T47D (cell line): ENCODE data around the gene MRTFB.

Experiments
- DNase-seq, 2 experiments: peaks; one replicate each; pipeline versions ENCODE4 v3.0.0 to v3.0.0-alpha.2; 2011 to 2012; ENCODE audit warnings: low read depth in 1 of 2, low spot score in 1 of 2
- JUND ChIP-seq: IDR thresholded peaks from 2 replicates; pipeline ENCODE4 v1.6.1; 2012; ENCODE audit warnings: low read depth
- in situ Hi-C: cut with HindIII; loops from 2 replicates; pipeline ENCODE4 v1.10.0; 2016; ENCODE audit warnings: low sequenced_read_pairs, low pct_unique_long_range_greater_than_20kb

Gene MRTFB

GRCh38 chr16:14187517-14188338 lies 116.6 kb downstream of the MRTFB start:
- in situ Hi-C loops, result no loop called here
- DNase-seq, result no peak
- no peak for TF ChIP-seq JUND

- no peak for DNase-seq
- no peak for TF ChIP-seq JUND
- in situ Hi-C loops, result no loop called here
These were observed 122.3 kb downstream of the MRTFB start for GRCh38 chr16:14193316-14193871.

- in situ Hi-C loops, result no loop called here
- DNase-seq, result no peak
- TF ChIP-seq JUND, result no peak
These were observed 123.6 kb downstream of the MRTFB start for GRCh38 chr16:14194721-14195120.

- TF ChIP-seq JUND, result no peak
- in situ Hi-C loops, result no loop called here
- no peak for DNase-seq
These were observed 124.9 kb downstream of the MRTFB start for GRCh38 chr16:14196011-14196410.

GRCh38 chr16:14196539-14196938 lies 125.4 kb downstream of the MRTFB start:
- no peak for TF ChIP-seq JUND
- in situ Hi-C loops, result no loop called here
- DNase-seq, result no peak

- in situ Hi-C loops, result no loop called here
- DNase-seq, result no peak
- no peak for TF ChIP-seq JUND
These were observed 126.9 kb downstream of the MRTFB start for GRCh38 chr16:14198012-14198411.

- no peak for TF ChIP-seq JUND
- in situ Hi-C loops, result no loop called here
- no peak for DNase-seq
These were observed 127.5 kb downstream of the MRTFB start for GRCh38 chr16:14198572-14198971.

GRCh38 chr16:14199199-14199598 lies 128.1 kb downstream of the MRTFB start:
- no peak for TF ChIP-seq JUND
- in situ Hi-C loops, result no loop called here
- DNase-seq, result no peak

- no peak for DNase-seq
- no peak for TF ChIP-seq JUND
- in situ Hi-C loops, result no loop called here
These were observed 128.5 kb downstream of the MRTFB start for GRCh38 chr16:14199624-14200023.

GRCh38 chr16:14202095-14202494 lies 131.0 kb downstream of the MRTFB start:
- in situ Hi-C loops, result no loop called here
- DNase-seq, result no peak
- TF ChIP-seq JUND, result no peak

GRCh38 chr16:14202697-14203096 lies 131.6 kb downstream of the MRTFB start:
- in situ Hi-C loops, result no loop called here
- DNase-seq, result peak; percentile 12 to 71
- TF ChIP-seq JUND, result no peak

GRCh38 chr16:14203166-14203565 lies 132.0 kb downstream of the MRTFB start:
- in situ Hi-C loops, result no loop called here

GRCh38 chr16:14205666-14206065 lies 134.5 kb downstream of the MRTFB start:
- TF ChIP-seq JUND, result no peak
- DNase-seq, result no peak
- in situ Hi-C loops, result no loop called here

More at GRCh38 chr16:14203166-14203565, 132.0 kb downstream of the MRTFB start:
- no peak for TF ChIP-seq JUND
- no peak for DNase-seq
